HG03103 (cell line): Measurements from ENCODE around the gene PCGF2.

Source experiments
- ATAC-seq: cut with Tn5 transposase; IDR thresholded peaks from one replicate; pipeline ENCODE4 v1.9.1; 2021; ENCODE audit warnings: low read depth; ENCODE audit not compliant: unreplicated experiment

The PCGF2 gene

GRCh38 chr17:38751808-38752307, 3.7 kb upstream of the PCGF2 start:
- ATAC-seq: no peak

GRCh38 chr17:38751144-38751807, 3.1 kb upstream of the PCGF2 start:
- ATAC-seq: no peak

- ATAC-seq: no peak
Measured at GRCh38 chr17:38750312-38751121, 2.4 kb upstream of the PCGF2 start.

- no peak for ATAC-seq
Measured at GRCh38 chr17:38750044-38750311, 1.8 kb upstream of the PCGF2 start.

GRCh38 chr17:38749223-38750043, 1.3 kb upstream of the PCGF2 start:
- ATAC-seq: no peak

- ATAC-seq: no peak
Measured at GRCh38 chr17:38748892-38749222, 721 bp upstream of the PCGF2 start.

GRCh38 chr17:38747463-38748148, 530 bp downstream of the PCGF2 start:
- ATAC-seq: no peak

- ATAC-seq: no peak
Measured at GRCh38 chr17:38746849-38747462, 1.2 kb downstream of the PCGF2 start.

GRCh38 chr17:38746004-38746848, 1.9 kb downstream of the PCGF2 start:
- no peak for ATAC-seq

GRCh38 chr17:38745545-38745944, 2.6 kb downstream of the PCGF2 start:
- no peak for ATAC-seq

- ATAC-seq: no peak
Measured at GRCh38 chr17:38743556-38744171, 4.5 kb downstream of the PCGF2 start.

GRCh38 chr17:38742411-38743308, 5.5 kb downstream of the PCGF2 start:
- ATAC-seq: no peak

- no peak for ATAC-seq
Measured at GRCh38 chr17:38741921-38742410, 6.2 kb downstream of the PCGF2 start.

- ATAC-seq: no peak
Measured at GRCh38 chr17:38741461-38741860, 6.7 kb downstream of the PCGF2 start.

- ATAC-seq: no peak
Measured at GRCh38 chr17:38740806-38741205, 7.3 kb downstream of the PCGF2 start.

- no peak for ATAC-seq
Measured at GRCh38 chr17:38740044-38740443, 8.1 kb downstream of the PCGF2 start.

GRCh38 chr17:38739305-38739704, 8.8 kb downstream of the PCGF2 start:
- ATAC-seq: no peak

- ATAC-seq: no peak
Measured at GRCh38 chr17:38738686-38739085, 9.4 kb downstream of the PCGF2 start.
